Brain microvascular endothelial cell (primary cell): ENCODE measurements around the gene SLC49A3.
"Not testable (repeated sequence)": the region's sequence is repeated elsewhere in the genome, so short reads cannot be mapped to it uniquely, and the experiment has no call there.

Experiments
- DNase-seq: peaks from one replicate; pipeline ENCODE4 v3.0.0-alpha.2; 2020
- H3K27ac ChIP-seq: fragments of 250-450 bp; sonication (Bioruptor Pico); 2 replicates; pipeline ENCODE4 v1.5.1; 2020; ENCODE audit warnings: mild to moderate bottlenecking, moderate library complexity
- H3K27me3 ChIP-seq: fragments of 250-450 bp; sonication (Bioruptor Pico); replicated peaks from 2 replicates; pipeline ENCODE4 v1.5.1; 2020; ENCODE audit warnings: mild to moderate bottlenecking
- H3K36me3 ChIP-seq: fragments of 250-450 bp; sonication (Bioruptor Pico); replicated peaks from 2 replicates; pipeline ENCODE4 v1.5.1; 2020; ENCODE audit warnings: mild to moderate bottlenecking
- H3K4me3 ChIP-seq: 2 replicates; pipeline ENCODE4 v1.5.1; 2011; ENCODE audit warnings: low read depth, mild to moderate bottlenecking, control low read depth, low read length, moderate library complexity
- in situ Hi-C: cut with HindIII; loops from 2 replicates; pipeline ENCODE4 v1.10.0; 2017; ENCODE audit warnings: low sequenced_read_pairs, low pct_ligation_motif_present
- TF ChIP-seq, protein P1 (sequence below): IDR thresholded peaks from 2 replicates; pipeline ENCODE4 v1.5.1; 2011; ENCODE audit warnings: low read depth, mild to moderate bottlenecking, moderate library complexity, low read length, control low read depth, inconsistent platforms; ENCODE audit errors: missing control alignments

SLC49A3 gene

DNA sequence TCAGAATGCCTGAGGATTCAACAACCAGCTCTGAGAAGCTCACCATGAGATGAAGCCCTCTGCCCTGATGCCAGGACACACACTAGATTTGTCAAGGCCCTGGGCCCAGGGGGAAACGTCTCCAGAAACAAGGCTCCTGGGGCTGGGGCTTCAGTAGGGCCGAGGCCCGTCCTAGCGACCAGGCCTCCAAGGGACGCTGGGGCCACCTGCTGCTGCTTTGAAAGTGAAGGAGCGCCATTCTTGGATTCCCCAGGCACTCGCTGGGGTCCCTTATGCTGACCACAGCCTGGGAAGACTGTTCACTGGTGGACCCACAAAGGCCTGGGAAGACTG is 39.7 kb downstream of the SLC49A3 start:
- in situ Hi-C loops, result no loop called here
- no peak for DNase-seq
- H3K36me3 ChIP-seq, result no peaks in the 10 kb centered on the region
- TF ChIP-seq, protein P1, sequence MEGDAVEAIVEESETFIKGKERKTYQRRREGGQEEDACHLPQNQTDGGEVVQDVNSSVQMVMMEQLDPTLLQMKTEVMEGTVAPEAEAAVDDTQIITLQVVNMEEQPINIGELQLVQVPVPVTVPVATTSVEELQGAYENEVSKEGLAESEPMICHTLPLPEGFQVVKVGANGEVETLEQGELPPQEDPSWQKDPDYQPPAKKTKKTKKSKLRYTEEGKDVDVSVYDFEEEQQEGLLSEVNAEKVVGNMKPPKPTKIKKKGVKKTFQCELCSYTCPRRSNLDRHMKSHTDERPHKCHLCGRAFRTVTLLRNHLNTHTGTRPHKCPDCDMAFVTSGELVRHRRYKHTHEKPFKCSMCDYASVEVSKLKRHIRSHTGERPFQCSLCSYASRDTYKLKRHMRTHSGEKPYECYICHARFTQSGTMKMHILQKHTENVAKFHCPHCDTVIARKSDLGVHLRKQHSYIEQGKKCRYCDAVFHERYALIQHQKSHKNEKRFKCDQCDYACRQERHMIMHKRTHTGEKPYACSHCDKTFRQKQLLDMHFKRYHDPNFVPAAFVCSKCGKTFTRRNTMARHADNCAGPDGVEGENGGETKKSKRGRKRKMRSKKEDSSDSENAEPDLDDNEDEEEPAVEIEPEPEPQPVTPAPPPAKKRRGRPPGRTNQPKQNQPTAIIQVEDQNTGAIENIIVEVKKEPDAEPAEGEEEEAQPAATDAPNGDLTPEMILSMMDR, result no peak
- no peak overlapping the region for H3K4me3 ChIP-seq
- H3K27me3 ChIP-seq, result no peaks in the 10 kb centered on the region
- H3K27ac ChIP-seq, result no peak overlapping the region

DNA sequence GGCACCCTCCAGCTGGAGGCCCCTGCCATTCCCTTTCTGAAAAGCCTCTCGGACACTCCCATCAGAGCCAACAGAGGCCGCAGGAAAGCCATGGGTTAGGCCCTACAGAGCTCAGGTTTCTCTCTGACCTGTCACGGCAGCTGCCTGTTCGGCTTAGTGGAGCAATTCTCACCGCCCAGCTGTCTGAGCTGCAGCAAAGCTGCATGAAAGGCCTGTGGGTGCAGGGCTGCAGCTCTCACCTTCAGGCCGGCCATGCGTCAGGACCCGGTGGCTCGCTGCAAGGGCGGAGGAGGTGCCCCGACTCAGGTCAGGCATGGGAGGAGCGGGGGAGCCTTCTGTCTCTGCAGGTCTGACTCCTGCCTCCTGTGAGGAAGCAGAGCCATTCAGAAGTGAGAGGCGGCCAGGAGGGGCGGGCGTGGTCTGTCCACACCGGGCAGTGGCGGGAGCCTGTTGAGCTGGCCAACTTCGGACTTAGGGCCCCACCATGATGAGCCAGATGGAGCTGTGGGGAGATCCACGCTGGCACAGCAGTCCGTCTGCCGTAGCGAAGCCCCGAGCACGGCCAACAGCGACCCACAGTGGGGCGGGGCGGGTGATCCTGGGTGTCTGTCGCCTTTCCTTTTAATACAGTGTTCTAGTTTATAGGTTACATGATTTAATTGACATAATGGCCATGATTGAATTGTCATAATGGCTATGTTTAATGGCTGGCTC is 40.2 kb downstream of the SLC49A3 start:
- DNase-seq, result no peak
- TF ChIP-seq, protein P1, result no peak
- Histone ChIP-seq H3K4me3 (no peak overlapping the region), H3K27ac (no peak overlapping the region), H3K27me3 (no peaks in the 10 kb centered on the region), H3K36me3 (no peaks in the 10 kb centered on the region)
- in situ Hi-C loops, result no loop called here

DNA sequence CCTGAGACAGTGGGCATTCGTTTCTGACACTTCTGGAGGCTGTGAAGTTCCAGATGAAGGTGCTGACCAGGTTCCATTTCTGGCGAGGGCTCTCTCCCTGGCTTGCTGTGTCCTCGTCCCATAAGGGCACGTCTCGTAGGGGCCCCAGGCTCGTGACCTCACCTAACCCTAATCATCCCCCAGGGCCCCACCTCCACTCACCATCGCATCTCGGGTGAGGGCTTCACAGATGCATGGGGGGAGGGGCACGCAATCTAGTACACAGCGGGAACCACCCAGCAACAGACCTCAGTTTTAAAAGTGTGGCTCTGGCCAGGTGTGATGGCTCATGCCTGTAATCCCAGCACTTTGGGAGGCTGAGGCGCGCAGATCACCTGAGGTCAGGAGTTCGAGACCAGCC is 41.5 kb downstream of the SLC49A3 start:
- Histone ChIP-seq H3K27me3 (no peaks in the 10 kb centered on the region), H3K4me3 (no peak overlapping the region), H3K36me3 (no peaks in the 10 kb centered on the region), H3K27ac (no peak overlapping the region)
- TF ChIP-seq, protein P1, result no peak
- in situ Hi-C loops, result no loop called here
- no peak for DNase-seq

DNA sequence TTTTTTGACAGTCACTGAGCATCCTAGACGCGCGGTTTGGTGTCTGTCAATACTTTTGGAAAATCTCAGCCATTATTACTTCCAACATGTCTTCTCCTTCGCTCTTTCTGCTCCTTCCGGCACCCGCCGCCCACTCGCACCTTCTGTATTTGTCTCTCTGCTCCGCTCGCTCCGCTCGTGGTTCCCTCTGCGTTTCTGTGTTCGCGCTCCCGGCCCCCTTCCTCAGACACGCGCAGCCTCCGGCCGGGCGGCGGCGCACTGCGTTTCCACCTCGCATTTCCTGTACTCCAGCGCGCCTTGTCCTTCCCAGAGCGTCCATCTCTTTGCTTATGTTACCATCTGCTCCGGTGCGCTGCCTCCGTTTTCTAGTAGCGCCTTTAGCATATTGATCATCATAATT is 42.5 kb downstream of the SLC49A3 start:
- TF ChIP-seq, protein P1, result no peak
- no peak for DNase-seq
- Histone ChIP-seq H3K27me3 (no peaks in the 10 kb centered on the region), H3K4me3 (no peak overlapping the region), H3K36me3 (no peaks in the 10 kb centered on the region), H3K27ac (no peak overlapping the region)
- in situ Hi-C loops, result no loop called here

DNA sequence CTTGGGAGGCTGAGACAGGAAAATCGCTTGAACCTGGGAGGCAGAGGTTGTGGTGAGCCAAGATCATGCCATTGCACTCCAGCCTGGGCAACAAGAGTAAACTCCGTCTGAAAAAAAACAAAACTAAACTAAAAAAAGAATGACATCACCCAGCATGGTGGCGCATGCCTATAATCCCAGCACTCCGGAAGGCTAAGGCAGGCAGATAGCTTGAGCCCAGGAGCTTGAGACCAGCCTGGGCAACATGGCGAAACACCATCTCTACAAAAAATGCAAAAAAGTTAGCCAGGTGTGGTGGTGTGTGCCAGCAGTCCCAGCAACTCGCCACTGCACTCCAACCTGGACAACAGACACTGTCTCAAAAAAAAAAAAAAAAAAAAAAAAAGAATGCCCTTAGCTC is 46.6 kb downstream of the SLC49A3 start:
- H3K27me3 ChIP-seq, in situ Hi-C loops, H3K27ac ChIP-seq, H3K4me3 ChIP-seq, H3K36me3 ChIP-seq, DNase-seq: not testable (repeated sequence)

DNA sequence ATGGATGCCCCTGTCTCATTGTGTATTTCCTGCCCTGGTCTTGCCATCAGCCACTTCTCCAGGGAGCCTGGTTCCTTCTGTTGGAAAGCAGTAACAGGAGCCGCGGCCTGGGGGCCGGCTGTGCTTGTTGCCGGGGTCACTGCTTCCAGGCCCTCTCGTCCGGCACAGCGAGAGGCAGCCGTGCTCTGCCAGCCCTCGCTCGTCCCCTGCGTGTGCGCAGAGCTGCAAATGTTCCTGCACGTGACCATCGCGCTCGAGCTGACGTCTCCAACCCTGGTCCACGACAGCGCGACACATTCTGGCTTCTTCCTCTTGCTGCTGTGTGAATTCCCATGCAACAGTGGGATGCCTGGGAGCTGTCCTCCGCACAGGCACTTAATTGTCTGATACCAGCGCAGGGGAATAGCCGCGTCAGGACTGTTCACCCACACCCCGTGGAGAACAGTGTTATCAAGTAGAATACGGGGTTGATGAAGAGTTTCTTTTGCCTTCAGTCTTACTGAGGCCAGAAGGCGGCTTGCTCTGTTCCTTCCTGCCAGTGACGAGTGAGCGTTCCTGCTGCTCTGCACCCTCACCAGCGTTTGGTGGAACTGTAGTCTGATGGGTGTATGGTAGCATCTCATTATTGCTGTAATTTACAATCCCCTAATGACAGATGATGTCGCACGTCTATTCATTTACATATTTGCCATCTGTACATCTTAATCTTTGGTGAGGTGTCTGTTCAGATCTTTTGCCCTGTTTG is 51.2 kb downstream of the SLC49A3 start:
- H3K36me3 ChIP-seq, result no peaks in the 10 kb centered on the region
- H3K27ac ChIP-seq, result no peak overlapping the region
- in situ Hi-C loops, result no loop called here
- no peak overlapping the region for H3K4me3 ChIP-seq
- H3K27me3 ChIP-seq, result peaks cover 4% of the 10 kb centered on the region
- TF ChIP-seq, protein P1, result no peak
- peak; percentile 18 for DNase-seq
